GM18498 (cell line): ENCODE measurements around the gene ALMS1.
"Not testable (repeated sequence)": the region's sequence is repeated elsewhere in the genome, so short reads cannot be mapped to it uniquely, and the experiment has no call there.

ENCODE experiments used
- ATAC-seq: cut with Tn5 transposase; IDR thresholded peaks from one replicate; pipeline ENCODE4 v1.9.1; 2021; ENCODE audit warnings: mild to moderate bottlenecking, moderate library complexity; ENCODE audit not compliant: unreplicated experiment

Gene ALMS1, protein sequence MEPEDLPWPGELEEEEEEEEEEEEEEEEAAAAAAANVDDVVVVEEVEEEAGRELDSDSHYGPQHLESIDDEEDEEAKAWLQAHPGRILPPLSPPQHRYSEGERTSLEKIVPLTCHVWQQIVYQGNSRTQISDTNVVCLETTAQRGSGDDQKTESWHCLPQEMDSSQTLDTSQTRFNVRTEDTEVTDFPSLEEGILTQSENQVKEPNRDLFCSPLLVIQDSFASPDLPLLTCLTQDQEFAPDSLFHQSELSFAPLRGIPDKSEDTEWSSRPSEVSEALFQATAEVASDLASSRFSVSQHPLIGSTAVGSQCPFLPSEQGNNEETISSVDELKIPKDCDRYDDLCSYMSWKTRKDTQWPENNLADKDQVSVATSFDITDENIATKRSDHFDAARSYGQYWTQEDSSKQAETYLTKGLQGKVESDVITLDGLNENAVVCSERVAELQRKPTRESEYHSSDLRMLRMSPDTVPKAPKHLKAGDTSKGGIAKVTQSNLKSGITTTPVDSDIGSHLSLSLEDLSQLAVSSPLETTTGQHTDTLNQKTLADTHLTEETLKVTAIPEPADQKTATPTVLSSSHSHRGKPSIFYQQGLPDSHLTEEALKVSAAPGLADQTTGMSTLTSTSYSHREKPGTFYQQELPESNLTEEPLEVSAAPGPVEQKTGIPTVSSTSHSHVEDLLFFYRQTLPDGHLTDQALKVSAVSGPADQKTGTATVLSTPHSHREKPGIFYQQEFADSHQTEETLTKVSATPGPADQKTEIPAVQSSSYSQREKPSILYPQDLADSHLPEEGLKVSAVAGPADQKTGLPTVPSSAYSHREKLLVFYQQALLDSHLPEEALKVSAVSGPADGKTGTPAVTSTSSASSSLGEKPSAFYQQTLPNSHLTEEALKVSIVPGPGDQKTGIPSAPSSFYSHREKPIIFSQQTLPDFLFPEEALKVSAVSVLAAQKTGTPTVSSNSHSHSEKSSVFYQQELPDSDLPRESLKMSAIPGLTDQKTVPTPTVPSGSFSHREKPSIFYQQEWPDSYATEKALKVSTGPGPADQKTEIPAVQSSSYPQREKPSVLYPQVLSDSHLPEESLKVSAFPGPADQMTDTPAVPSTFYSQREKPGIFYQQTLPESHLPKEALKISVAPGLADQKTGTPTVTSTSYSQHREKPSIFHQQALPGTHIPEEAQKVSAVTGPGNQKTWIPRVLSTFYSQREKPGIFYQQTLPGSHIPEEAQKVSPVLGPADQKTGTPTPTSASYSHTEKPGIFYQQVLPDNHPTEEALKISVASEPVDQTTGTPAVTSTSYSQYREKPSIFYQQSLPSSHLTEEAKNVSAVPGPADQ (N-terminal part only)

DNA sequence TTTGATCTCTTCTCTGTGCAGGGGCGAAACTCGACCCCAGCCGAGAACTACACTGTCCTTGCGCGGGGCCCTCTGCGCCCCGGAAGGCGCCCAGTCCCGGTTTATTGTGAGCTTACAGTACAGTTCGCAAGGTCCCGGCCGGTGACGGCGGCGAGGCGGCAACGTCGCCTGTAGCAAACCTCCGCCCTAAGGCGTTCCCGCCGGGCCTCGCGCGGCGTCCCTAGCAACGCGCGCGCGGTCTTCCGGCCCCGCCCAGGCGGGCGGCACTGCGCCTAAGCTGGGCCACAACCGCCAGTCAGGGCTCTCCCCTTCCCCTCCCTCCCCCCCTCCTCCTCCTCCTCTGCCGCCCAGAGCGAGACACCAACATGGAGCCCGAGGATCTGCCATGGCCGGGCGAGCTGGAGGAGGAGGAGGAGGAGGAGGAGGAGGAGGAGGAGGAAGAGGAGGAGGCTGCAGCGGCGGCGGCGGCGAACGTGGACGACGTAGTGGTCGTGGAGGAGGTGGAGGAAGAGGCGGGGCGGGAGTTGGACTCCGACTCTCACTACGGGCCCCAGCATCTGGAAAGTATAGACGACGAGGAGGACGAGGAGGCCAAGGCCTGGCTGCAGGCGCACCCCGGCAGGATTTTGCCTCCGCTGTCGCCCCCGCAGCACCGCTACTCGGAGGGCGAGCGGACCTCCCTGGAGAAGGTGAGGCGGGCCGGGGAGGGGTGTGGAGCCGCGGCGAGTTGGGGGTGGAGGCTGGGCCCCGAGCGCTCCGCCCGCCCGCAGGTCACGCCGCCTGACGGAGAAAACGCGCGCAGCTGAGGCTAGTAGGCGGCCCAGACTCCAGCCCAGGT, at the start of gene ALMS1:
ALMS1 (plus strand) TSS at position 333 of the 838 bp plus-strand sequence; CDS start at position 366, 33 bp downstream.
- peak; percentile 90 for ATAC-seq

DNA sequence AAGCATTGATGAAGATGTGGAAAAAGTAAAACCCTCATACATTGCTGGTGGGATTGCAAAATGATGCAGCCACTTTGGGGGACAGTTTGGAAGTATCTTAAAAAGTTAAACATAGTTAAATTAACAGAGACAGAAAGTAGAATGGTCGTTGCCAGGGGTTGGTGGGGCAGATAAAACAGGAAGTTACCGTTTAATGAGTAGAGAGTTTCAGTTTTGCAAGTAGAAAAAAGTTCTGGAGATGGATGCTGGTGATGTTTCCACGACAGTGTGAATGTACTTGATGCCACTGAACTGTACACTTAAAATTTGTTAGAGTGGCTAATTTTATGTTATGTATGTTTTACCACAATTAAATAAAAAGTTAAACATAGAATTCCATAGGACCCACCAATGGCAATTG, 47.8 kb upstream of the ALMS1 start:
- no peak for ATAC-seq

DNA sequence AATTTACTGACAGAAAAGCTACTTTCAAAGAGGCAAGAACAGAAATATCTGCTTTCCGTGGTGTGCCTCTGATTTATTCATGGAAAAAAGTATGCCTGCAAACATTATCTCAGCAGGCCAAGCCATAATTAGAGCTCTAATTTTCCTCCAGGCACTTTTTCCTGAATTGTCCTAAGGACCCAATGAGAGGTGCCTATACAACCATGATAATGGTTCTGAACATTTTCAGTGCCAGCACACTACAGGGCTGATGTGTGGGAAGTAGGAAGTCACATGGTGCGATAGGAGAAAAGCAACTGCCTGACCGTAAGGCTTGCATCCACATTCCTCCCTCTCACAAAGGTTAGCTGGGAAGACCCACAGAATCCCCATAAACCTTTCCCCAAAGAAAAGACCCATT, 46.4 kb upstream of the ALMS1 start:
- no peak for ATAC-seq

DNA sequence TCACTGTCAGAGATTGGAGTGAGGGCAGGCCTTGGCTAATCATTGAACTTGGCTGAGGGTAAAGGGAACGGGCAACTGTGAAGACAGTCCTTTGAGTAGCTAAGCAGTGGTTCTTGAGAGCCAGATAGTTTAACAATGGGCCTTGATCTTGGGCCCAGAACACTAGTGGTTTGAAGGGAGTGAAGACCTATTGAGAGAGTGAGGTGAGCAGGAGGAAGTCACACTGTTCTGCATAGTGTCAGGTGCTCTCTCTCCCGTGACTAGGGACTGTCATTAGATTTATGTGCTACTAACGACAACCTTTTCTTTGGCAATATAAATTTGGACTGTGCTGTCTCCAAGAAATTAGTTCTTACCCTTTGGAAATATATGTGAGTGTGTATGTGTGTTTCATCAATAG, 44.6 kb upstream of the ALMS1 start:
- no peak for ATAC-seq

DNA sequence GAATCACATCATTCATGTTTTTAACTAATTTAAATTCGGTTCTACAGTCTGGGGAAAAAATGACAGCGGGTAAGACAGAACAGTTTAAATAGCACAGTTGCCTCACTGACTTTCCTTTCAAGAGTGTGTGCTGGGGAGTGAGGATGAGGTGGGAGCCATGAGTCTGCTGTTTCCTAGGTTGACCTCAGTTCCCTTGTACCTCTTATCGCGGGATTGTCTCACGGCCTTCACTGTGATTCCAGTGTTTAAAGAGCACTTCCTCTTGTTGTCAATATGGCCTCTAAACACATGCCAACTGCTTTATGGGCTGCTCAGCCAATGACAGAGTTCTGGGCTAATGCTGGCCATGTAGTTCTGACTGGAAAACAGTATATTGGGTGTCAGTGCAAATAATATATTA, 41.6 kb upstream of the ALMS1 start:
- no peak for ATAC-seq

DNA sequence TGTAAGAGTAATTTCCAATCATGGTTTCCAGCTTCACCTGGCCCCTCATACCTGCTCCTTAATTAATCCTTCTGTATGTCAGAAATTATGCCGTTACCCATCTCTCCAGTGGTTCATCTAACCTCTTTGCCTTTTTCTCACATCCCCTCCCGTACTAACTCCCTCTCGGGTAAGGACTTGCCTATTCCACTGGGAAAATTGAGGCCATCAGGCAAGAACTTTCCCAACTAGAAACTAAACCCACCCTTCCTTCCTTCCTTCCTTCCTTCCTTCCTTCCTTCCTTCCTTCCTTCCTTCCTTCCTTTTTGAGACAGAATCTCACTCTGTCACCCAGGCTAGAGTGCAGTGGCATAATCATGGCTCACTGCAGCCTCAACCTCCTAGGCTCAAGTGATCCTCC, 40.9 kb upstream of the ALMS1 start:
- not testable (repeated sequence) for ATAC-seq

DNA sequence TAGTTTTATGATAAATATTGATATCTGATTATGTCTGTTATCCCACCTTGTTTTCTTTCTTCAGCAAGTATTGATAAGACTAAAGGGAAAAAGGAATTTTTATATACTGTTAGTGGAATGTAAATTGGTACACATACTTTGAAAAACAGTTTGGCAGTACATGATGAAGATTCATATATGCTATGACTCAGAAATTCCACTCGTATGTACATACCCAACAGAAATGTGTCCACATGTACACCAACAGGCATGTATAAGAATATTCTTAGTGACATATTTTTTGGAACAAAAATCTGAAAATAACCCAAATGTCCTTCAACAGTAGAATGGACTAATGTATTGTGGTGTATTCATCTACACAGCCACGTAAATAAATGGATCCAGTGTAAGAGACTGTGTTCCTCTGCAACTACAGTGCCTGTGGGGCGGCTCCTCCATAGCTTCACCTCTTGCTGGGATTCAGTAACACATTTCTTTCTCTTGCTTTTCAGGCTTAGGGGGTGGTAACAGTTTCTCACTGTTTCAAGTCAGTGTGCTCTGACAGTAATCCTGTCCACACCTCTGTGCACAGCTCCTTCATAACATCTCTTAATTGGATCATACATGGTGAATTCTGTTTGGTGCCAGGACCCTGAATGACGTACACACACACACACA, 35.5 kb upstream of the ALMS1 start:
- no peak for ATAC-seq

DNA sequence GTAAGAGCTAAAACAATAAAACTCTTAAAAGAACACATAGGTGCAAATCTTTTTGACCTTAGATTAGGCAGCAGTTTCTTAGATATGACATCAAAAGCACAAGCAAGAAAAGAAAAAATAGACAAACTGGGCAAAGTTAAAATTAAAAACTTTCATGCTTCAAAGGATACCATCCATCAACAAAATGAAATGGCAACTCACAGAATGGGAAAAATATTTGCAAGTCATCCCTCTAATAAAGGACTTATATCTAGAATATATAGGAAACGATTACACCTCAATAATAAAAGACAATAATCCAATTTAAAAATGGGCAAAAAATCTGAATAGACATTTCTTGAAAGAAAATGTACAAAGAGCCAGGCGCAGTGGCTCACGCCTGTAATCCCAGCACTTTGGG, 29.5 kb upstream of the ALMS1 start:
- no peak for ATAC-seq

DNA sequence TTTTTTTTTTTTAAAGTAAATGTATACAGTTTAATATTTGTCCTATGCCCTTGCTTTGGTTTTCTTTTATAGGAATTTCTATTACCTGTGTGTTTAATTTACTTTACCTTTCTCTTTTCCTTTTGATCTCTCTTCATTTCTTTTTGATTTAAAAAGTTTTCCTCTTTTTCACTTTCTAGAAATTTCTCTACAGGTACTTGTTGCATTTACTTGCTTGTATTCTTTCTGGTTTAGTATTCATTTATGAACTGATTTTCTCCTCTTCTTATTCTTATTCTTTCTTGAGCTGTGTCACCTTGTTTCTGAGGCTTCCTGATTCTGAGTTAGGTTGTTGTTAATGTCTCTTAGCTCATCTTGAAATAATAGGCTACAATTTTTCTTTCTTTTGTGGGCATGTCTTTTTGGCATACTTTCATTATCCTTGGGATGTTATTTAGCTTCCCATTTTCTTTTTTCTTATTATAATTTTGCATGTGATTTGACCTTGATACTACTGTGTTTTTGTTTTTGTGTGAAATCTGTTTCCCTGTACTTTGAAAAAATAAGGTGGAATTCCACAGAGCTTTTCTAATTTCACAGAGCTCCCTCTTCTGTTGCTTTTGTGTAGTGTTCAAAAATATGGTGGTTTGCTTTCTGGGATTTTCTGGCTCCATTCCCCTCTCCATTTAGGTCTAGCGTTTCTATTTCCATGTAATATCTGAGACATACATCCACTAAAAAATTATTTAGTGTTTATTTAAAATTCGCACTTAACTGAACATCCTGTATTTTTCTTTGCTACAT, 25.5 kb upstream of the ALMS1 start:
- ATAC-seq: no peak

DNA sequence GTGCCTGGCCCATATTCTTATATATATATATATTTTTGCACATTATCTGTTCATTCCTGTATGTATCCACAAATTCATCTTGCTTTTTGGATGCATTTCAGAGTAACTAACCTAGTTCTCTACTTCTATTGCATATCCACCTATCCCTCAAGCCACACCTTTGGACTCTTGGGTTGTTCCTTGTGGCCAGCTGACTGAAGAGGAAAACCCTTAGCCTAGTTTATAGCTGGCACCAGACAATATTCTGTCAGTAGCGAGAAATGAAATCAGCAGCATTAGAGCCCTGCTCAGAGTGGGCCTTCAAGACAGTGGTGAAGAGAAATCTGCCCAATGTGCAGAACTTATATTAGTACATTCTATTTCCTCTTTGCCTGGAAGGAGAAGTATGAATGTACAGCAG, 19.6 kb upstream of the ALMS1 start:
- no peak for ATAC-seq

DNA sequence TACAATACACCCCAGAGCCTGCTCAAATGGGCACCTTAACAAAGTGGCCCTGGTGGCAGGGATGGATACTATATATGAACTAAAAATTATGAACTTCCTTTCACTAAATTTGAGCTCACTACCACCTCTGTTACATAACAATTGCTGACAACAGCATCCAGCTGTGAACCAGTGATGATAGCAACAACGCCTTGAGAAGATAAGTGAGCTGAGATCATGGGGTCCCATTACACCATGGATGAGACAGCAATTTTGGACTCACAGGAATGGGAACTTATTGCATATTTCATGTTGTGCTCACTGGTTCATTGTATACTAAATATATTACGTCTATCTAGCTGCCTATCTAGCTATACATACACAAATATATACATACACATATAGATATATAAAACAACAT, 16.9 kb upstream of the ALMS1 start:
- ATAC-seq: no peak

DNA sequence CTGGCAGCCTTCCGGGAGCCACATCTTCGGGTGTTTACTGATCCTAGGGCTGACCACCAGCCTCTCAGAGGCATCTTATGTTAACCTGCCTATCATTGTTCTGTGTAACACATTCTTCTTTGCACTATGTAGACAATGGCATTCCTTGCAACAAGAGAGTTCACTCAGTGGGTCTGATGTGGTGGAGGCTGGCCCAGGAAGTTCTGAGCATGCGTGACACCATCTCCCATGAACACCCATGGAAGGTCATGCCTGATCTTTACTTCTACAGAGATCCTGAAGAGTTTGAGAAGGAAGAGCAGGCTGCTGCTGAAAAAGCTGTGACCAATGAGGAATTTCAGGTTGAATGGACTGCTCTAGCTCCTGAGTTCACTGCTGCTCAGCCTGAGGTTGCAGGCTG, 15.3 kb upstream of the ALMS1 start:
- ATAC-seq: no peak

DNA sequence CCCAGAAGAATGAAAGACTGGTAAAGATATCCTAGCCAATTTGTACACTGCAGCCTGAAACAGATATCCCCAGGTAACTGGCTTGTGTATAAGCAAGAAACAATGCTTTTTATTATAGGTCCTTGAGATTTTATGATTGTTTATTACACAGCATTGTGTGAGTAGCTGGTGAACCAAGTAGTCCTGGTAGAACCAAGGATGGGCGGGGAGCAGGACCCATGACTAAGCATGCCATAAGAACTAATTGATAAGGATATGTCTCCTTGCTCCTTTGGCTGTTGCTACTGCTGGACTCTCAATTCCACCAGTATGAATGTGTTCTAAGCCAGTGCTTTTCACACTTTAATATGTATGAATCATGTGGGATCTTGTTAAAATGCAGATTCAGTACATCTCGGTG, 12.3 kb upstream of the ALMS1 start:
- ATAC-seq: no peak

DNA sequence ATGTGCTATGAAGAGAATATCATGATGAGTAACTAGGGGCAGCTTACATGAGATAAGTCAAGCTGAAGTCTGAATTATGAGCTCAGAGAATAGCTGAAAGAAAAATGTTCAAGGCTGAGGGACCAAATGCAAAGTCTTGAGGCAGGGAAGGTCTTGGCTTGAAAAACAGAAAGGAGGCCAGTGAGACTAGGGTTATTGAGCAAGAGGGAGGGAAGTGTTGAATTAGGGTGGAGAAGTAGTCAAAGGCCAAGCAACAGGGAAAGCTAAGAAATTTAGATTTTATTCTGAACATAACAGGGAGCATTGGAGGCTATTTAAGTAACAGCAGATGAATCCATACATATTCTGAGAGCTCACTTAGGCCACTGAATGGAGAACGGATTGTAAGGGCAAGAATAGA, 11.4 kb upstream of the ALMS1 start:
- no peak for ATAC-seq

DNA sequence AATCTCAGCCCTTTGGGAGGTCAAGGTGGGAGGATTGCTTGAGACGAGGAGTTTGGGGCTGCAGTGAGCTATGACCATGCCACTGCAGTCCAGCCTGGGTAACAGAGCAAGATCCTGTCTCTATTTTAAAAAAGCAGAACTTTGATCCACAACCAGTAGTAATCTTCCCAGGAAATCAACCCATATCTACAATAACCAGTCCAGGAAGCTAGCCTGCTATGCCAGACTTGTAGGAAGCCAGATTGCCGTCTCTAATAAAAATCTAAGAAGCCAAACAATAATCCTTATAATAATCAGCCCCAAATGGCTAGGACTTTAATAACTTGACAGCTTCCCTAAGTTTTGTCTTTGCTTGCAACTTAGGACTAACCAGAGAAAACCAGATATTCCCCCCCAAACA, 9.0 kb upstream of the ALMS1 start:
- no peak for ATAC-seq

DNA sequence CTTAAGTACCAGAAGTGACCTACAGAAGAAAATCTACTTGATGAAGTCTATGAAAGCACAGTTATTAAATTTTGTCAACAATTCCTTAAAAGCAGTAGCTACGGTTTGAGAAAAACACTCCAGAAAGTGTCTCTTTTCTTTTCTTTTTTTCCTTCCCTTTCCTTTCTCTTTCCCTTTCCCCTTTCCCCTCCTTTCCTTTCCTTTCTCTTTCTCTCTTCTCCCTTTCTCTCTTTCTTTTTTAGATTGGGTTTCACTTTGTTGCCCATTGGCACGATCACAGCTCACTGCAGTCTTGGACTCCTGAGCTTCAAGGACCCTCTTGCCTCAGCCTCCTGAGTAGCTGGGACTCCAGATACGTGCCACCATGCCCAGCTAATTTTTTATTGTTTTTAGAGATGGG, 2.6 kb upstream of the ALMS1 start:
- ATAC-seq: no peak

DNA sequence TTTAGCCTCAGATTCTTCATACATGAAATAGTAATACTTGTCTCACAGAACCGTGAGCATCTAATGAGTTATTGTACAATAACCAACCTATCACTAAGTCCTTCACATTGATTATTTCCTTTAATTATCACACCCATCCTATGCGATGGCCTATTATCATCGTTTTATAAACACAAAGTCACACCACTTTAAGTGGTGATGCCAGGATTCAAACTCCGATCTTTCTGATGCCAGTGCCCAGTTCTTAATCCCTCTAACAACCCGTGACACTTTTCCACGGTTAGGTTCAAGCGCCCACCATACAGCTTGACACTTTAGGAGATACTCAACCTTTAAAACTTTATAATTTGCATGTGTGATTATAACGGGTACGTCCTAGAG, 523 bp upstream of the ALMS1 start:
- ATAC-seq: no peak

DNA sequence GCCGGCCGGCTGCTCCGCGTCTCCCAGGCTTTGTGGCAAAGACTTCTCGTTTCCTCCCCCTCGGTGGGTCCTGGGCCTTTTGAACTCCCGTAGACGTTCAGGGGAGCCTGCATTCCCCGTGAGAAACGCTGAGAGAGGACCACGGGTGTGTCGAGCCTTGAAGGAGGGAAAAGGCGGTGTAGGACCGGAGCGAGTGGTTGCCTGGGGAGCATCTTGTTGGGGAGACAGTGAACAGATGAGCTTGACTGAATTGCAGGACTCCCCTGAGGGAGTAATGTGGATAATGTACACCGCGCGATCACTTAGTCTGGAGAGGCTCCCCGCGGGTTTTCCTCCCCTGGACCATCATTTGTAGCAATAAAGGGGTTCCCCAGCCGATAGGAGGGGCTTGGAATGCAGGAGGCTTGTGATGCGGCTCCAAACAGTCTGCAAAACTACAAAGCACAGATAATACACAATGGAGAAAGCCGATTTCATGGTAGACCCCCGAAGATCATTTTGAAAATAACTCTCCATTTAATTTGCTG, 769 bp downstream of the ALMS1 start:
- peak; percentile 15 for ATAC-seq
